HG02981 (cell line): ENCODE data around the gene LAMB3.
"Not testable (repeated sequence)": the region's sequence is repeated elsewhere in the genome, so short reads cannot be mapped to it uniquely, and the experiment has no call there.

Experiments used
- ATAC-seq: cut with Tn5 transposase; IDR thresholded peaks from one replicate; pipeline ENCODE4 v1.9.1; 2021; ENCODE audit warnings: mild to moderate bottlenecking, moderate library complexity; ENCODE audit not compliant: unreplicated experiment

Gene LAMB3

GRCh38 chr1:209652121-209652735 is at the start of gene LAMB3:
LAMB3 (minus strand) TSS chr1:209652425; CDS start chr1:209650944, 1,481 bp downstream.
- no peak for ATAC-seq

GRCh38 chr1:209700686-209701085 is 48.5 kb upstream of the LAMB3 start:
- not testable (repeated sequence) for ATAC-seq

GRCh38 chr1:209697126-209697525 is 44.9 kb upstream of the LAMB3 start:
- ATAC-seq = no peak

GRCh38 chr1:209696673-209697072 is 44.4 kb upstream of the LAMB3 start:
- no peak for ATAC-seq

- ATAC-seq = peak; percentile 77
These were observed 40.7 kb upstream of the LAMB3 start for GRCh38 chr1:209692745-209693504.

- no peak for ATAC-seq
These were observed 40.1 kb upstream of the LAMB3 start for GRCh38 chr1:209692296-209692695.

- no peak for ATAC-seq
These were observed 39.0 kb upstream of the LAMB3 start for GRCh38 chr1:209691237-209691636.

- ATAC-seq = no peak
These were observed 37.3 kb upstream of the LAMB3 start for GRCh38 chr1:209689477-209689876.

- no peak for ATAC-seq
These were observed 36.6 kb upstream of the LAMB3 start for GRCh38 chr1:209688746-209689234.

- no peak for ATAC-seq
These were observed 34.1 kb upstream of the LAMB3 start for GRCh38 chr1:209686322-209686721.

GRCh38 chr1:209685821-209686220 is 33.6 kb upstream of the LAMB3 start:
- ATAC-seq = no peak

- no peak for ATAC-seq
These were observed 26.8 kb upstream of the LAMB3 start for GRCh38 chr1:209678981-209679539.

- ATAC-seq = no peak
These were observed 23.4 kb upstream of the LAMB3 start for GRCh38 chr1:209675565-209676154.

GRCh38 chr1:209674957-209675564 is 22.8 kb upstream of the LAMB3 start, which contains the start of gene G0S2:
G0S2 (plus strand) TSS chr1:209675412; CDS start chr1:209675685, 273 bp downstream.
- no peak for ATAC-seq

GRCh38 chr1:209673631-209674417 is 21.6 kb upstream of the LAMB3 start:
- ATAC-seq = no peak

- ATAC-seq = peak; percentile 96
These were observed 20.7 kb upstream of the LAMB3 start for GRCh38 chr1:209672705-209673630.

GRCh38 chr1:209670441-209671082 is 18.3 kb upstream of the LAMB3 start:
- ATAC-seq = no peak

GRCh38 chr1:209667708-209668107 is 15.5 kb upstream of the LAMB3 start:
- no peak for ATAC-seq

- no peak for ATAC-seq
These were observed 14.9 kb upstream of the LAMB3 start for GRCh38 chr1:209667103-209667502.
